Neural progenitor cell (in vitro differentiated cells): Measurements from ENCODE around the gene CD28. TPM values are rescaled to one million over a fixed set of nuclear protein-coding genes. Genes with fewer than 3 reads are reported as not detected.
A peak's percentile ranks its signal among the peaks of the same experiment; 100 is the strongest.
"Not testable (repeated sequence)": the region's sequence is repeated elsewhere in the genome, so short reads cannot be mapped to it uniquely, and the experiment has no call there.

Experiments
- DNase-seq: peaks from one replicate; pipeline ENCODE4 v3.0.0-alpha.2; 2016; ENCODE audit warnings: low spot score
- H2AFZ ChIP-seq: fragments of 200-600 bp; sonication (generic); replicated peaks from 2 replicates; pipeline ENCODE4 v1.6.1; 2016; ENCODE audit warnings: antibody characterized with exemption
- H3F3A ChIP-seq: fragments of 200-600 bp; sonication (generic); 2 replicates; pipeline ENCODE4 v1.6.1; 2016; ENCODE audit warnings: antibody characterized with exemption, low read depth
- H3K27ac ChIP-seq: fragments of 200-600 bp; sonication (generic); 2 replicates; pipeline ENCODE4 v1.5.1; 2016; ENCODE audit warnings: mild to moderate bottlenecking
- H3K27me3 ChIP-seq: fragments of 200-600 bp; sonication (generic); 2 replicates; pipeline ENCODE4 v1.6.1; 2016; ENCODE audit warnings: mild to moderate bottlenecking, moderate library complexity
- H3K36me3 ChIP-seq: fragments of 200-600 bp; sonication (generic); 2 replicates; pipeline ENCODE4 v1.5.1; 2016
- H3K4me1 ChIP-seq: fragments of 200-600 bp; sonication (generic); 2 replicates; pipeline ENCODE4 v1.6.1; 2016; ENCODE audit warnings: mixed run types
- H3K4me2 ChIP-seq: fragments of 200-600 bp; sonication (generic); 2 replicates; pipeline ENCODE4 v1.6.1; 2016
- H3K4me3 ChIP-seq: fragments of 200-600 bp; sonication (generic); 2 replicates; pipeline ENCODE4 v1.5.1; 2016
- H3K79me2 ChIP-seq: fragments of 200-600 bp; sonication (generic); 2 replicates; pipeline ENCODE4 v1.6.1; 2016; ENCODE audit warnings: low read depth
- H3K9ac ChIP-seq: fragments of 200-600 bp; sonication (generic); 2 replicates; pipeline ENCODE4 v1.6.1; 2016
- H3K9me3 ChIP-seq: fragments of 200-600 bp; sonication (generic); 2 replicates; pipeline ENCODE4 v1.5.1; 2016; ENCODE audit warnings: low read depth
- H4K20me1 ChIP-seq: fragments of 200-600 bp; sonication (generic); 2 replicates; pipeline ENCODE4 v1.6.1; 2016; ENCODE audit warnings: low read depth
- H3K27ac Mint-ChIP-seq: 3 replicates; pipeline ENCODE4 v1.8.0; 2021; ENCODE audit warnings: mixed read lengths
- H3K27me3 Mint-ChIP-seq: 2 replicates; pipeline ENCODE4 v1.8.0; 2022; ENCODE audit warnings: low read depth, mild to moderate bottlenecking, inconsistent platforms, moderate library complexity, mixed read lengths; ENCODE audit not compliant: insufficient read depth
- H3K36me3 Mint-ChIP-seq: 3 replicates; pipeline ENCODE4 v1.8.0; 2021; ENCODE audit warnings: mixed read lengths
- H3K4me1 Mint-ChIP-seq: 3 replicates; pipeline ENCODE4 v1.8.0; 2021; ENCODE audit warnings: mixed read lengths
- H3K4me3 Mint-ChIP-seq: 3 replicates; pipeline ENCODE4 v1.8.0; 2021; ENCODE audit warnings: mild to moderate bottlenecking, moderate library complexity, mixed read lengths
- H3K9me3 Mint-ChIP-seq: 3 replicates; pipeline ENCODE4 v1.8.0; 2020; ENCODE audit warnings: mixed read lengths
- EZH2 ChIP-seq: fragments of 200-600 bp; sonication (generic); IDR thresholded peaks from 2 replicates; pipeline ENCODE4 v1.6.1; 2017; ENCODE audit warnings: antibody characterized with exemption, mild to moderate bottlenecking, moderate library complexity
- EZH2phosphoT487 ChIP-seq: fragments of 200-600 bp; sonication (generic); IDR thresholded peaks from 2 replicates; pipeline ENCODE4 v1.6.1; 2017; ENCODE audit warnings: antibody characterized with exemption
- total RNA-seq: library from RNA; depleted of rRNA; stranded (reverse); fragments of >200 nt; gene quantifications from 2 replicates; pipeline ENCODE4 v1.2.3, GENCODE V29; 2015; ENCODE audit warnings: low replicate concordance
- TF ChIP-seq, protein P1 (sequence below): fragments of 200-600 bp; sonication (generic); IDR thresholded peaks from 2 replicates; pipeline ENCODE4 v1.5.1; 2017; ENCODE audit warnings: antibody characterized with exemption, mild to moderate bottlenecking

Gene CD28
- total RNA-seq, 1 donor from 2014 or later: not detected

DNA sequence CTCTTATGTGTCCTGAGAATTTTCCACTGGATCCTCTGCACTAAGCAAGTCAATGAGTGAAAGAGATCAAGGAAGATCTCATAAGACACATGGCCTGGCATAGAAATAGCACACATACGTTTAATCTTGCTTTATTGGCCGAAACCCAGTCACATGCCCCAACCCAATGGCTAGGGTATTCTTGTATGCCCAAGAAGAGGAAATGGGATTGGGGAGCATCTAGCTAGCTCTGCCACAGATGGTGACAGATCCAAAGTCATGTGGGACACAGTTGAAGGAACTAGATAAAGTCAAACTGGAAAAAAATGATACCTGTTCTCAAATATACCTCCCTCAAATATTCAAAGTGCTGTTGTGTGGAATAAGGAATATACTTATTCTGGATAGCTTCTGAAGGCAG, 74.7 kb downstream of the CD28 start:
- Histone ChIP-seq H3K27ac (no peak overlapping the region), H3K27me3 (no peaks in the 10 kb centered on the region), H3K4me2 (no peak overlapping the region), H3F3A (no peaks in the 10 kb centered on the region), H4K20me1 (no peaks in the 10 kb centered on the region), H3K4me3 (no peak overlapping the region), H2AFZ (no peak overlapping the region), H3K4me1 (no peaks in the 10 kb centered on the region), H3K36me3 (no peaks in the 10 kb centered on the region), H3K9me3 (no peaks in the 10 kb centered on the region), H3K79me2 (no peaks in the 10 kb centered on the region), H3K9ac (no peak overlapping the region)
- peaks cover 25% of the 10 kb centered on the region for H3K4me1 Mint-ChIP-seq
- DNase-seq: no peak
- H3K27me3 Mint-ChIP-seq: peaks cover 5% of the 10 kb centered on the region
- H3K36me3 Mint-ChIP-seq: no peaks in the 10 kb centered on the region
- TF ChIP-seq, protein P1, sequence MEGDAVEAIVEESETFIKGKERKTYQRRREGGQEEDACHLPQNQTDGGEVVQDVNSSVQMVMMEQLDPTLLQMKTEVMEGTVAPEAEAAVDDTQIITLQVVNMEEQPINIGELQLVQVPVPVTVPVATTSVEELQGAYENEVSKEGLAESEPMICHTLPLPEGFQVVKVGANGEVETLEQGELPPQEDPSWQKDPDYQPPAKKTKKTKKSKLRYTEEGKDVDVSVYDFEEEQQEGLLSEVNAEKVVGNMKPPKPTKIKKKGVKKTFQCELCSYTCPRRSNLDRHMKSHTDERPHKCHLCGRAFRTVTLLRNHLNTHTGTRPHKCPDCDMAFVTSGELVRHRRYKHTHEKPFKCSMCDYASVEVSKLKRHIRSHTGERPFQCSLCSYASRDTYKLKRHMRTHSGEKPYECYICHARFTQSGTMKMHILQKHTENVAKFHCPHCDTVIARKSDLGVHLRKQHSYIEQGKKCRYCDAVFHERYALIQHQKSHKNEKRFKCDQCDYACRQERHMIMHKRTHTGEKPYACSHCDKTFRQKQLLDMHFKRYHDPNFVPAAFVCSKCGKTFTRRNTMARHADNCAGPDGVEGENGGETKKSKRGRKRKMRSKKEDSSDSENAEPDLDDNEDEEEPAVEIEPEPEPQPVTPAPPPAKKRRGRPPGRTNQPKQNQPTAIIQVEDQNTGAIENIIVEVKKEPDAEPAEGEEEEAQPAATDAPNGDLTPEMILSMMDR: no peak
- TF ChIP-seq EZH2: no peak
- TF ChIP-seq EZH2phosphoT487: no peak
- H3K4me3 Mint-ChIP-seq: no peak overlapping the region
- H3K9me3 Mint-ChIP-seq: peaks cover 6% of the 10 kb centered on the region
- H3K27ac Mint-ChIP-seq: no peak overlapping the region

DNA sequence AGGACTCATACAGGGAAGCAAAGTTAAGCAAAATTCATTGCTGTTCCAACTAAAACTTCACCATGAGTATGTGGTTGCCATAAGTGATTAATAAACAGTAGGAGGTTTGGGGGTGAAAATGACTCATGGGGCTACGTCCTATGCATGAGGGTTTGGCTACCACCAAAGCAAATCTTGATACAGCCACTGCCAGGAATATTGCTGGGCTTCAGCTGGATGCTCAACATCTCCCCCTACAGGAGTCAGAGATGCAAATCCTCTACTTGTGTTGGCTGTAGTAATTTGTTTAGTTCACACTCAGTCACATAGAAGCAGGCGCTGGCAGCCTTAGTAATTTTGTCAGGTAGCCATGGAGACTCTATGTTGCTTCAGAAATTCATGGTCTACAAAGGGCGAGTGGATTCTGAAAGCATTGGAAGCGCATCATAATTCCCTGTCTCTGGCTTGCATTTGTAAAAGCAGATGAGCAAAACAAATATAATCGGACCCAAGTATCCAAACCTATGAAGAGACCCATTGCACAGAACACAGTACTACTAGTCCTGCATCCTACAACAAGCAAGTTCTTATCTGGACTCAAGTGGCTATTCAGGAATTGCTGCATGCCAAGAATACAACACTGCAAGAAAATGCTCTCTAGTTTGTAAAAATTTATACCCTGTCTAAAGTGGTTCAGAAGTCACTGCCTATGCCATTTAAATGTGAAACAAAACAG, 76.0 kb downstream of the CD28 start:
- Mint-ChIP-seq H3K27me3 (peaks cover 5% of the 10 kb centered on the region), H3K9me3 (peaks cover 6% of the 10 kb centered on the region), H3K36me3 (no peaks in the 10 kb centered on the region), H3K4me1 (peaks cover 28% of the 10 kb centered on the region), H3K27ac (peak overlapping the region; percentile 76), H3K4me3 (no peak overlapping the region)
- Histone ChIP-seq H3K4me3 (no peak overlapping the region), H3K36me3 (no peaks in the 10 kb centered on the region), H3K4me2 (no peak overlapping the region), H3K27ac (no peak overlapping the region), H3K79me2 (no peaks in the 10 kb centered on the region), H3K9ac (no peak overlapping the region), H2AFZ (peak overlapping the region; percentile 72), H4K20me1 (no peaks in the 10 kb centered on the region), H3K9me3 (no peaks in the 10 kb centered on the region), H3K4me1 (no peaks in the 10 kb centered on the region), H3K27me3 (no peaks in the 10 kb centered on the region), H3F3A (no peaks in the 10 kb centered on the region)
- peak; percentile 75 for DNase-seq
- TF ChIP-seq, protein P1: peak; percentile 80
- no peak for TF ChIP-seq EZH2
- no peak for TF ChIP-seq EZH2phosphoT487

DNA sequence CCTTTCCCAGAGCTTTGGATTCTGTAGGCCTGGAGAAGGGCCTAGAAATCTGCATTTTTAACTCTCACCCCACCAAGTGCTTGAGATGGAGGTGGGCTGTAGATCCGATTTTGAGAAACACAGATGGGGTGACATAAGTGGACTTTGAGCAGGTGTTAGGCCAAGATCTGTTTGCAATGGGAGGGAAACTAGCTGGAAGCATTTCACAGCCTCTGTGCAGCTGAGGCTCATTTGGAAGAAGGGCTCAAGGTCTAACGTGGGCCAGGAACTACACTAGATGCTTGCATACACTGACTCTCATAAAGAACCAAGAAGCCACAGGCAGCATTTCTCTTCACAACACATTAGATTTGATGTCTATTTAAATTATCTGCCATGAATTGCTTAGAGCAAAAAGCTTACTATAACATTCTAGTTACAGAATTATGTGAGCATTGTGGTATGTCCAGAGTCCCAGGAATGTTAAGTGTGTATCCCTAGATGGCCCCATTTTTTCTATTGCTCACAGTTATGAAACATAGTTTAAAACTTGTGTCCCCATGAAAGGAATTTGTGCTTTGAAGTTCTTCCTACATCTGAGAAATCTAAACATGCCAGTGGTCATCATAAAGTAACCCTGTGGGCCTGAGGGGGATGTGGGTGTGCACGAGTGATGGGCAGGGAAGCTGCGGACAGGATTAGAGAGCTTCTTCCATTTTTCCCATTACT, 77.2 kb downstream of the CD28 start:
- Histone ChIP-seq H3K79me2 (no peaks in the 10 kb centered on the region), H2AFZ (no peak overlapping the region), H3K9me3 (no peaks in the 10 kb centered on the region), H3K4me3 (no peak overlapping the region), H3K36me3 (no peaks in the 10 kb centered on the region), H3K9ac (no peak overlapping the region), H3K27me3 (no peaks in the 10 kb centered on the region), H3K27ac (no peak overlapping the region), H3K4me2 (no peak overlapping the region), H4K20me1 (no peaks in the 10 kb centered on the region), H3F3A (no peaks in the 10 kb centered on the region), H3K4me1 (no peaks in the 10 kb centered on the region)
- Mint-ChIP-seq H3K4me1 (peaks cover 28% of the 10 kb centered on the region), H3K9me3 (peaks cover 6% of the 10 kb centered on the region), H3K4me3 (no peak overlapping the region), H3K36me3 (no peaks in the 10 kb centered on the region), H3K27me3 (peaks cover 5% of the 10 kb centered on the region), H3K27ac (peak overlapping the region; percentile 91)
- TF ChIP-seq EZH2 (no peak), EZH2phosphoT487 (no peak)
- TF ChIP-seq, protein P1: no peak
- no peak for DNase-seq

DNA sequence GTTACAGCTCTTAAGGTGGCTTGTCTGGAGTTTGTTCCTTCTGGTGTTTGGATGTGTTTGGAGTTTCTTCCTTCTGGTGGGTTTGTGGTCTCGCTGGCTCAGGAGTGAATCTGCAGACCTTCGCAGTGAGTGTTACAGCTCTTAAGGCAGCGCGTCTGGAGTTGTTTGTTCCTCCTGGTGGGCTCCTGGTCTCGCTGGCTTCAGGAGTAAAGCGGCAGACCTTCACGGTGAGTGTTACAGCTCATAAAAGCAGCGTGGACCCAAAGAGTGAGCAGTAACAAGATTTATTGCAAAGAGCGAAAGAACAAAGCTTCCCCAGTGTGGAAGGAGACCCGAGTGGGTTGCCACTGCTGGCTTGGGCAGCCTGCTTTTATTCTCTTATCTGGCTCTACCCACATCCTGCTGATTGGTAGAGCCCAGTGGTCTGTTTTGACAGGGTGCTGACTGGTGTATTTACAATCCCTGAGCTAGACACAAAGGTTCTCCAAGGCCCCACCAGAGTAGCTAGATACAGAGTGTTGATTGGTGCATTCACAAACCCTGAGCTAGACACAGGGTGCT, 78.4 kb downstream of the CD28 start:
- not testable (repeated sequence) for H3K27ac ChIP-seq, H3K27me3 Mint-ChIP-seq, H3K79me2 ChIP-seq, H3K9me3 ChIP-seq, H3K4me1 ChIP-seq, H4K20me1 ChIP-seq, H3K9me3 Mint-ChIP-seq, H3K36me3 ChIP-seq, H3K4me2 ChIP-seq, H3K36me3 Mint-ChIP-seq, DNase-seq, H3K4me3 ChIP-seq, H3K27me3 ChIP-seq, H3K4me3 Mint-ChIP-seq, H3K9ac ChIP-seq, H3F3A ChIP-seq
- H3K27ac Mint-ChIP-seq: peak overlapping the region; percentile 59
- peaks cover 30% of the 10 kb centered on the region for H3K4me1 Mint-ChIP-seq
- H2AFZ ChIP-seq: peak overlapping the region; percentile 24

DNA sequence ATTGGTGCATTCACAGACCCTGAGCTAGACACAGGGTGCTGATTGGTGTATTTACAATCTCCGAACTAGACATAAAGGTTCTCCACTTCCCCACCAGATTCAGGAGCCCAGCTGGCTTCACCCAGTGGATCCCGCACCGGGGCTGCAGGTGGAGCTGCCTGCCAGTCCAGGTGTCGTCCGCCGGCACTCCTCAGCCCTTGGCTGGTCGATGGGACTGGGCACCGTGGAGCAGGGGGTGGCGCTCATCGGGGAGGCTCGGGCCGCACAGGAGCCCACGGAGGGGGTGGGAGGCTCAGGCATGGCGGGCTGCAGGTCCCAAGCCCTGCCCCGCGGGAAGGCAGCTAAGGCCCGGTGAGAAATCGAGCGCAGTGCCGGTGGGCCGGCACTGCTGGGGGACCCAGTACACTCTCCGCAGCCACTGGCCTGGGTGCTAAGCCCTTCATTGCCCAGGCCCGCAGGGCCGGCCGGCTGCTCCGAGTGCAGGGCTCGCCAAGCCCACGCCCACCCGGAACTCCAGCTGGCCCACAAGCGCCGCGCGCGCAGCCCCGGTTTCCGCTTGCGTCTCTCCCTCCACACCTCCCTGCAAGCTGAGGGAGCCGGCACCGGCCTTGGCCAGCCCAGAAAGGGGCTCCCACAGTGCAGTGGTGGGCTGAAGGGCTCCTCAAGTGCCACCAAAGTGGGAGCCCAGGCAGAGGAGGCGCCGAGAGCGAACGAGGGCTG, 79.1 kb downstream of the CD28 start:
- H3K4me3 ChIP-seq, H3K36me3 Mint-ChIP-seq, H3F3A ChIP-seq, H3K79me2 ChIP-seq, H3K9ac ChIP-seq, DNase-seq, H3K9me3 Mint-ChIP-seq, H2AFZ ChIP-seq, H3K27me3 Mint-ChIP-seq, H3K9me3 ChIP-seq, H3K27ac Mint-ChIP-seq, H3K4me1 ChIP-seq, H3K27me3 ChIP-seq, H3K27ac ChIP-seq, H4K20me1 ChIP-seq, H3K4me3 Mint-ChIP-seq, H3K36me3 ChIP-seq, H3K4me2 ChIP-seq: not testable (repeated sequence)
- H3K4me1 Mint-ChIP-seq: peaks cover 35% of the 10 kb centered on the region
